ENCODE results near the gene PHYH.

Gene PHYH

GRCh38 chr10:13340626-13341376 is 40.9 kb upstream of the PHYH start:
- in situ Hi-C loops (cut with MboI; ENCODE audit: low pct_unique_long_range_greater_than_20kb, low sequenced_read_pairs, unreplicated experiment), result no loop called here
- TF ChIP-seq CTCF (IDR thresholded peaks at IDR 0.05; ENCODE audit: extremely low read depth, insufficient read depth, missing control alignments), result no peak
- DNase-seq (ENCODE audit: low spot score), result peak; percentile 62

GRCh38 chr10:13340068-13340467 is 40.2 kb upstream of the PHYH start:
- no peak for TF ChIP-seq CTCF (IDR thresholded peaks at IDR 0.05; ENCODE audit: extremely low read depth, insufficient read depth, missing control alignments)
- in situ Hi-C loops (cut with MboI; ENCODE audit: low pct_unique_long_range_greater_than_20kb, low sequenced_read_pairs, unreplicated experiment), result no loop called here
- DNase-seq (ENCODE audit: low spot score), result no peak

- DNase-seq (ENCODE audit: low spot score), result no peak
- in situ Hi-C loops (cut with MboI; ENCODE audit: low pct_unique_long_range_greater_than_20kb, low sequenced_read_pairs, unreplicated experiment), result no loop called here
- TF ChIP-seq CTCF (IDR thresholded peaks at IDR 0.05; ENCODE audit: extremely low read depth, insufficient read depth, missing control alignments), result no peak
These were observed 38.7 kb upstream of the PHYH start for GRCh38 chr10:13338390-13339110.

GRCh38 chr10:13337827-13338196 is 37.9 kb upstream of the PHYH start:
- DNase-seq (ENCODE audit: low spot score), result no peak
- in situ Hi-C loops (cut with MboI; ENCODE audit: low pct_unique_long_range_greater_than_20kb, low sequenced_read_pairs, unreplicated experiment), result no loop called here
- TF ChIP-seq CTCF (IDR thresholded peaks at IDR 0.05; ENCODE audit: extremely low read depth, insufficient read depth, missing control alignments), result no peak

GRCh38 chr10:13337128-13337826 is 37.4 kb upstream of the PHYH start:
- TF ChIP-seq CTCF (IDR thresholded peaks at IDR 0.05; ENCODE audit: extremely low read depth, insufficient read depth, missing control alignments), result no peak
- in situ Hi-C loops (cut with MboI; ENCODE audit: low pct_unique_long_range_greater_than_20kb, low sequenced_read_pairs, unreplicated experiment), result no loop called here
- DNase-seq (ENCODE audit: low spot score), result no peak

GRCh38 chr10:13335881-13336280 is 36.0 kb upstream of the PHYH start:
- DNase-seq (ENCODE audit: low spot score), result no peak
- TF ChIP-seq CTCF (IDR thresholded peaks at IDR 0.05; ENCODE audit: extremely low read depth, insufficient read depth, missing control alignments), result no peak
- in situ Hi-C loops (cut with MboI; ENCODE audit: low pct_unique_long_range_greater_than_20kb, low sequenced_read_pairs, unreplicated experiment), result no loop called here

Measured in GM13977 (cell line).